BJ (cell line): ENCODE results near the gene LRRC37A2. TPM values are rescaled to one million over a fixed set of nuclear protein-coding genes. Genes with fewer than 3 reads are reported as not detected.
"Not testable (repeated sequence)": the region's sequence is repeated elsewhere in the genome, so short reads cannot be mapped to it uniquely, and the experiment has no call there.

ENCODE experiments used
- CTCF ChIA-PET: fragments of 350-600 bp; formaldehyde crosslinking; extraction: SDS; loops from one replicate; lab custom pipeline; 2021; ENCODE audit warnings: antibody characterized with exemption, inconsistent platforms; lab: Yijun Ruan, JAX
- POLR2A ChIA-PET: fragments of 300-600 bp; sonication (Branson Sonifier 250); formaldehyde crosslinking; extraction: SDS; loops from one replicate; lab custom pipeline; 2021; ENCODE audit warnings: antibody characterized with exemption; lab: Charles Lee
- DNase-seq: peaks from one replicate; pipeline ENCODE4 v3.0.0-alpha.2; 2011; ENCODE audit warnings: low read depth
- H3K27me3 ChIP-seq: 2 replicates; pipeline ENCODE4 v1.6.0; 2011; ENCODE audit warnings: low read length; ENCODE audit not compliant: control insufficient read depth, insufficient read depth
- H3K36me3 ChIP-seq: 2 replicates; pipeline ENCODE4 v1.5.1; 2011; ENCODE audit warnings: low read length; ENCODE audit not compliant: control insufficient read depth, insufficient read depth
- H3K4me3 ChIP-seq: 2 replicates; pipeline ENCODE4 v1.5.1; 2011; ENCODE audit warnings: low read depth, mild to moderate bottlenecking, control low read depth, low read length
- polyA minus RNA-seq: library from RNA; depleted of rRNA, polyadenylated mRNA; stranded (reverse); fragments of >200 nt; gene quantifications from 2 replicates; pipeline ENCODE4 v1.2.3, GENCODE V29; 2011; rRNA and poly(A)+ RNA removed
- polyA plus RNA-seq: library from polyadenylated mRNA; depleted of rRNA; stranded (reverse); fragments of >200 nt; gene quantifications from 2 replicates; pipeline ENCODE4 v1.2.3, GENCODE V29; 2011; rRNA removed

LRRC37A2 gene
- polyA plus RNA-seq = 5.7 and 6.8 TPM in 2 replicates
- polyA minus RNA-seq = 6.8 and 10.3 TPM in 2 replicates

GRCh38 chr17:46512168-46512567 lies at the start of gene LRRC37A2:
TSS of gene LRRC37A2 (plus strand) at chr17:46512468. CDS start at chr17:46512713, 245 bp downstream.
- POLR2A ChIA-PET, DNase-seq, H3K4me3 ChIP-seq, H3K36me3 ChIP-seq, CTCF ChIA-PET, H3K27me3 ChIP-seq: not testable (repeated sequence)

GRCh38 chr17:46467618-46468017 lies 44.6 kb upstream of the LRRC37A2 start:
- DNase-seq, H3K27me3 ChIP-seq, H3K4me3 ChIP-seq, POLR2A ChIA-PET, CTCF ChIA-PET, H3K36me3 ChIP-seq: not testable (repeated sequence)

GRCh38 chr17:46474489-46474888 lies 37.8 kb upstream of the LRRC37A2 start:
- CTCF ChIA-PET = not testable (repeated sequence)

GRCh38 chr17:46475583-46475982 lies 36.7 kb upstream of the LRRC37A2 start:
- H3K27me3 ChIP-seq, DNase-seq, POLR2A ChIA-PET, H3K36me3 ChIP-seq, H3K4me3 ChIP-seq, CTCF ChIA-PET: not testable (repeated sequence)

More at GRCh38 chr17:46474489-46474888, 37.8 kb upstream of the LRRC37A2 start:
- POLR2A ChIA-PET, H3K4me3 ChIP-seq, H3K36me3 ChIP-seq, H3K27me3 ChIP-seq, DNase-seq: not testable (repeated sequence)

- DNase-seq, POLR2A ChIA-PET, CTCF ChIA-PET: not testable (repeated sequence)
Observed at GRCh38 chr17:46478823-46479222, 33.4 kb upstream of the LRRC37A2 start.

GRCh38 chr17:46481310-46481709 lies 31.0 kb upstream of the LRRC37A2 start:
- CTCF ChIA-PET, POLR2A ChIA-PET: not testable (repeated sequence)

More at GRCh38 chr17:46478823-46479222, 33.4 kb upstream of the LRRC37A2 start:
- H3K36me3 ChIP-seq, H3K27me3 ChIP-seq, H3K4me3 ChIP-seq: not testable (repeated sequence)

GRCh38 chr17:46492021-46492420 lies 20.2 kb upstream of the LRRC37A2 start:
- H3K27me3 ChIP-seq, DNase-seq, CTCF ChIA-PET, H3K36me3 ChIP-seq, H3K4me3 ChIP-seq, POLR2A ChIA-PET: not testable (repeated sequence)

More at GRCh38 chr17:46481310-46481709, 31.0 kb upstream of the LRRC37A2 start:
- DNase-seq, H3K27me3 ChIP-seq, H3K4me3 ChIP-seq, H3K36me3 ChIP-seq: not testable (repeated sequence)

GRCh38 chr17:46499437-46500139 lies 12.7 kb upstream of the LRRC37A2 start:
- H3K27me3 ChIP-seq, H3K36me3 ChIP-seq, CTCF ChIA-PET, POLR2A ChIA-PET, DNase-seq, H3K4me3 ChIP-seq: not testable (repeated sequence)

GRCh38 chr17:46505896-46506295 lies 6.4 kb upstream of the LRRC37A2 start:
- H3K27me3 ChIP-seq, CTCF ChIA-PET, H3K4me3 ChIP-seq, POLR2A ChIA-PET, DNase-seq, H3K36me3 ChIP-seq: not testable (repeated sequence)

GRCh38 chr17:46534716-46535115 lies 22.4 kb downstream of the LRRC37A2 start:
- H3K4me3 ChIP-seq, DNase-seq, CTCF ChIA-PET, H3K36me3 ChIP-seq, POLR2A ChIA-PET, H3K27me3 ChIP-seq: not testable (repeated sequence)

GRCh38 chr17:46548607-46549006 lies 36.3 kb downstream of the LRRC37A2 start:
- H3K4me3 ChIP-seq, POLR2A ChIA-PET, H3K27me3 ChIP-seq, CTCF ChIA-PET, DNase-seq, H3K36me3 ChIP-seq: not testable (repeated sequence)

GRCh38 chr17:46559155-46559554 lies 46.9 kb downstream of the LRRC37A2 start:
- H3K27me3 ChIP-seq, H3K36me3 ChIP-seq, POLR2A ChIA-PET, DNase-seq, CTCF ChIA-PET, H3K4me3 ChIP-seq: not testable (repeated sequence)

GRCh38 chr17:46560048-46560447 lies 47.8 kb downstream of the LRRC37A2 start:
- DNase-seq, H3K4me3 ChIP-seq, CTCF ChIA-PET, H3K27me3 ChIP-seq, POLR2A ChIA-PET, H3K36me3 ChIP-seq: not testable (repeated sequence)
